Lower leg skin (tissue), 3 donors: Measurements from ENCODE around the gene SLC16A13.

Experiments used
- CTCF ChIP-seq, 3 donors: fragments of 450-650 bp; IDR thresholded peaks; one replicate each; pipeline ENCODE4 v1.5.1; 2016; ENCODE audit warnings: antibody characterized with exemption in 3 of 3, mild to moderate bottlenecking in 3 of 3, moderate library complexity in 2 of 3
- POLR2A ChIP-seq, 2 donors: fragments of 450-650 bp; IDR thresholded peaks; one replicate each; pipeline ENCODE4 v1.6.1; 2016 to 2017; ENCODE audit warnings: antibody characterized with exemption in 2 of 2, mild to moderate bottlenecking in 1 of 2, moderate library complexity in 1 of 2

DNA sequence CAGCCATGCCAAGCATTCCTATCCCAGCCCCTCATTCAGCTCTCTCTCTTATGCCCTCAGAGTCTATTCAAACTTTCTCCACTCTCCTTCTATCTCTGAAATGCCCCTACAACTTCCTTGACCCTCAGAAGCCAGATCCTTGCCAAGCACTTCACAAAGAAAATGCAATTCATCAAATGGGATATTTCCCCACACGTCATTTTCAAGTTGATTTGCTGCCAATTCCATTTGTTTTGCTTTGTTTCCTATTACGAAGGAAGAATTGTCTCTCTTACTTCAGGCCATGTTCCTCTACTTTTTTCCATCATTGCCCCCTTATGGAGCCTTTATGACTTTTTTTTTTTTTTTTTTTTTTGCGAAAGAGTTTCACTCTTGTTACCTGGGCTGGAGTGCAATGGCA is 49.1 kb upstream of the SLC16A13 start:
- TF ChIP-seq CTCF (IDR thresholded peaks at IDR 0.05) (no peak), POLR2A (IDR thresholded peaks at IDR 0.05) (no peak)
